WERI-Rb-1 (cell line): Measurements from ENCODE around the gene COMP.

ENCODE experiments used
- DNase-seq: peaks from one replicate; pipeline ENCODE4 v3.0.0-alpha.2; 2020
- H3K27ac ChIP-seq: fragments of 250-450 bp; sonication (Bioruptor Pico); 2 replicates; pipeline ENCODE4 v1.5.1; 2020; ENCODE audit warnings: mild to moderate bottlenecking, moderate library complexity
- H3K27me3 ChIP-seq: fragments of 250-450 bp; sonication (Bioruptor Pico); 2 replicates; pipeline ENCODE4 v1.5.1; 2021; ENCODE audit warnings: mild to moderate bottlenecking, low read depth, moderate library complexity; ENCODE audit not compliant: insufficient read depth, severe bottlenecking
- H3K36me3 ChIP-seq: fragments of 250-450 bp; sonication (Bioruptor Pico); 2 replicates; pipeline ENCODE4 v1.5.1; 2020; ENCODE audit warnings: mild to moderate bottlenecking, moderate library complexity
- H3K4me3 ChIP-seq: 2 replicates; pipeline ENCODE4 v1.5.1; 2011; ENCODE audit warnings: low read depth, mild to moderate bottlenecking, control low read depth, low read length
- H3K9me3 ChIP-seq: fragments of 250-450 bp; sonication (Bioruptor Pico); 2 replicates; pipeline ENCODE4 v1.5.1; 2021; ENCODE audit warnings: mild to moderate bottlenecking, moderate library complexity; ENCODE audit not compliant: severe bottlenecking
- CTCF ChIP-seq: IDR thresholded peaks from 2 replicates; pipeline ENCODE4 v1.5.1; 2011; ENCODE audit warnings: low read depth, mild to moderate bottlenecking, control low read depth, inconsistent platforms, low read length

COMP gene

GRCh38 chr19:18762125-18763023 is 28.7 kb downstream of the COMP start:
- Histone ChIP-seq H3K36me3 (no peaks in the 10 kb centered on the region; the same call in 1 of the 2 replicates), H3K27me3 (no peaks in the 10 kb centered on the region), H3K9me3 (no peaks in the 10 kb centered on the region), H3K27ac (peak overlapping the region; percentile 56), H3K4me3 (no peak overlapping the region)
- peak; percentile 70 for DNase-seq
- TF ChIP-seq CTCF = no peak

- Histone ChIP-seq H3K4me3 (no peak overlapping the region), H3K27me3 (no peaks in the 10 kb centered on the region), H3K9me3 (no peaks in the 10 kb centered on the region), H3K36me3 (peaks cover under 1% of the 10 kb centered on the region), H3K27ac (peak overlapping the region; percentile 56)
- TF ChIP-seq CTCF = no peak
- DNase-seq = no peak
Measured at GRCh38 chr19:18761531-18762110, 29.5 kb downstream of the COMP start.

- peaks cover 2% of the 10 kb centered on the region for H3K36me3 ChIP-seq
- H3K27me3 ChIP-seq = no peaks in the 10 kb centered on the region
- H3K27ac ChIP-seq = no peak overlapping the region
- no peak for TF ChIP-seq CTCF
- DNase-seq = no peak
- H3K4me3 ChIP-seq = no peak overlapping the region
- H3K9me3 ChIP-seq = no peaks in the 10 kb centered on the region
Measured at GRCh38 chr19:18760440-18761383, 30.4 kb downstream of the COMP start.

GRCh38 chr19:18759995-18760426 is 31.1 kb downstream of the COMP start:
- DNase-seq = no peak
- no peak for TF ChIP-seq CTCF
- Histone ChIP-seq H3K27ac (no peak overlapping the region), H3K9me3 (no peaks in the 10 kb centered on the region), H3K36me3 (peaks cover 2% of the 10 kb centered on the region), H3K27me3 (no peaks in the 10 kb centered on the region), H3K4me3 (no peak overlapping the region)

GRCh38 chr19:18759304-18759994 is 31.7 kb downstream of the COMP start:
- Histone ChIP-seq H3K27ac (0 out of 2 replicates have a peak overlapping the region, but pooled peaks have one; percentile 31), H3K9me3 (no peaks in the 10 kb centered on the region), H3K36me3 (peaks cover 5% of the 10 kb centered on the region), H3K27me3 (no peaks in the 10 kb centered on the region), H3K4me3 (no peak overlapping the region)
- TF ChIP-seq CTCF = no peak
- DNase-seq = no peak
